GM23338 (cell line): ENCODE results near the gene ARF6. TPM values are rescaled to one million over a fixed set of nuclear protein-coding genes. Genes with fewer than 3 reads are reported as not detected.

Experiments used
- ATAC-seq: fragments of 200-7000 bp; cut with Tn5 transposase; 3 replicates; pipeline ENCODE4 v1.9.1; 2020
- DNase-seq: peaks from one replicate; pipeline ENCODE4 v3.0.0-alpha.2; 2015; ENCODE audit warnings: low spot score
- H2AFZ ChIP-seq: fragments of 200-600 bp; sonication (generic); 2 replicates; pipeline ENCODE4 v1.8.0; 2016; ENCODE audit warnings: antibody characterized with exemption, mild to moderate bottlenecking, moderate library complexity
- H3F3A ChIP-seq: fragments of 200-600 bp; sonication (generic); replicated peaks from 2 replicates; pipeline ENCODE4 v1.8.0; 2017; ENCODE audit warnings: antibody characterized with exemption, mixed run types, low read depth
- H3K27ac ChIP-seq: fragments of 200-600 bp; sonication (generic); 2 replicates; pipeline ENCODE4 v1.6.1; 2016; ENCODE audit warnings: low read depth
- H3K27me3 ChIP-seq: fragments of 200-600 bp; sonication (generic); 2 replicates; pipeline ENCODE4 v1.8.0; 2016; ENCODE audit warnings: mild to moderate bottlenecking, mixed run types, moderate library complexity; ENCODE audit not compliant: insufficient read depth
- H3K36me3 ChIP-seq: fragments of 200-600 bp; sonication (generic); 2 replicates; pipeline ENCODE4 v1.8.0; 2016; ENCODE audit warnings: mild to moderate bottlenecking; ENCODE audit not compliant: insufficient read depth
- H3K4me1 ChIP-seq: fragments of 200-600 bp; sonication (generic); 2 replicates; pipeline ENCODE4 v1.8.0; 2016; ENCODE audit warnings: mild to moderate bottlenecking, moderate library complexity; ENCODE audit not compliant: insufficient read depth
- H3K4me2 ChIP-seq: fragments of 200-600 bp; sonication (generic); 2 replicates; pipeline ENCODE4 v1.7.1; 2017; ENCODE audit warnings: mixed run types
- H3K4me3 ChIP-seq: fragments of 200-600 bp; sonication (generic); 2 replicates; pipeline ENCODE4 v1.6.1; 2016; ENCODE audit warnings: mixed run types
- H3K79me2 ChIP-seq: fragments of 200-600 bp; sonication (generic); replicated peaks from 2 replicates; pipeline ENCODE4 v1.8.0; 2017; ENCODE audit warnings: mild to moderate bottlenecking; ENCODE audit not compliant: insufficient read depth
- H3K9me2 ChIP-seq: fragments of 200-600 bp; sonication (generic); 2 replicates; pipeline ENCODE4 v1.8.0; 2017; ENCODE audit not compliant: insufficient read depth
- H4K20me1 ChIP-seq: fragments of 200-600 bp; sonication (generic); replicated peaks from 2 replicates; pipeline ENCODE4 v1.8.0; 2017; ENCODE audit warnings: mild to moderate bottlenecking; ENCODE audit not compliant: insufficient read depth
- H3K27ac Mint-ChIP-seq: 2 replicates; pipeline ENCODE4 v1.8.0; 2020; ENCODE audit warnings: inconsistent platforms, mild to moderate bottlenecking, moderate library complexity, mixed read lengths
- H3K27me3 Mint-ChIP-seq: 3 replicates; pipeline ENCODE4 v1.8.0; 2022; ENCODE audit warnings: low read depth, mild to moderate bottlenecking, moderate library complexity, mixed read lengths, inconsistent platforms; ENCODE audit not compliant: insufficient read depth, poor library complexity
- H3K36me3 Mint-ChIP-seq: 3 replicates; pipeline ENCODE4 v1.8.0; 2021; ENCODE audit warnings: low read depth, mild to moderate bottlenecking, inconsistent platforms, moderate library complexity, mixed read lengths
- H3K4me1 Mint-ChIP-seq: 3 replicates; pipeline ENCODE4 v1.8.0; 2020; ENCODE audit warnings: mild to moderate bottlenecking, inconsistent platforms, mixed read lengths
- H3K4me3 Mint-ChIP-seq: 3 replicates; pipeline ENCODE4 v1.8.0; 2021; ENCODE audit warnings: moderate library complexity, mild to moderate bottlenecking, inconsistent platforms, mixed read lengths
- H3K9me3 Mint-ChIP-seq: 3 replicates; pipeline ENCODE4 v1.8.0; 2020; ENCODE audit warnings: moderate library complexity, mild to moderate bottlenecking, inconsistent platforms, mixed read lengths
- CREB1 ChIP-seq: fragments of 250-450 bp; sonication (Bioruptor Pico); IDR thresholded peaks from 2 replicates; pipeline ENCODE4 v1.5.0; 2020; ENCODE audit warnings: low read depth, mild to moderate bottlenecking, moderate library complexity
- CTCF ChIP-seq, 2 experiments: fragments of 200-600 bp in 1 of 2; sonication (generic) in 1 of 2; conservative IDR thresholded peaks; 2 replicates each; pipeline versions ENCODE4 v1.5.1 to v1.6.1; 2016 to 2017; ENCODE audit warnings: antibody characterized with exemption in 2 of 2, low read depth in 2 of 2, mild to moderate bottlenecking in 2 of 2, moderate library complexity in 1 of 2
- ETS1 ChIP-seq: IDR thresholded peaks from 2 replicates; pipeline ENCODE4 v1.6.1; 2016; ENCODE audit warnings: antibody characterized with exemption
- EZH2 ChIP-seq: fragments of 200-600 bp; sonication (generic); IDR thresholded peaks from one replicate; pipeline ENCODE4 v1.8.0; 2017; ENCODE audit warnings: antibody characterized with exemption, mild to moderate bottlenecking, low read depth; ENCODE audit not compliant: unreplicated experiment
- EZH2phosphoT487 ChIP-seq: fragments of 200-600 bp; sonication (generic); IDR thresholded peaks from one replicate; pipeline ENCODE4 v1.8.1; 2018; ENCODE audit warnings: antibody characterized with exemption; ENCODE audit not compliant: unreplicated experiment
- JUNB ChIP-seq: IDR thresholded peaks from one replicate; pipeline ENCODE4 v1.6.1; 2016; ENCODE audit warnings: antibody characterized with exemption; ENCODE audit not compliant: unreplicated experiment
- NANOG ChIP-seq: IDR thresholded peaks from 2 replicates; pipeline ENCODE4 v1.6.1; 2016; ENCODE audit warnings: antibody characterized with exemption, borderline replicate concordance
- POLR2AphosphoS5 ChIP-seq: IDR thresholded peaks from 2 replicates; pipeline ENCODE4 v1.6.1; 2016; ENCODE audit warnings: antibody characterized with exemption, low read depth
- ZNF114 ChIP-seq: fragments of 250-450 bp; sonication (Bioruptor Pico); IDR thresholded peaks from 2 replicates; pipeline ENCODE4 v1.5.0; 2020; ENCODE audit warnings: mild to moderate bottlenecking, moderate library complexity
- ZNF331 ChIP-seq: fragments of 250-450 bp; sonication (Bioruptor Pico); IDR thresholded peaks from 2 replicates; pipeline ENCODE4 v1.5.0; 2020; ENCODE audit warnings: low read depth, mild to moderate bottlenecking, moderate library complexity
- ZNF462 ChIP-seq: fragments of 250-450 bp; sonication (Bioruptor Pico); IDR thresholded peaks from 2 replicates; pipeline ENCODE4 v1.5.0; 2020; ENCODE audit warnings: mild to moderate bottlenecking, moderate library complexity
- polyA plus RNA-seq: library from polyadenylated mRNA; unstranded; fragments of >200 nt; fragmentation: Nextera tagmentation; extraction: Ambion mirVana; gene quantifications from 2 replicates; pipeline ENCODE4 v1.2.1, GENCODE V29; 2016
- total RNA-seq: library from RNA; depleted of rRNA; stranded (reverse); fragments of >200 nt; shearing (Covaris generic); gene quantifications from 2 replicates; pipeline ENCODE4 v1.2.3, GENCODE V29; 2014

The ARF6 gene
- total and polyA plus RNA-seq, 2 experiments from 2014 or later, result 47.8 to 73.1 TPM

GRCh38 chr14:49879646-49880204 lies 13.2 kb upstream of the ARF6 start:
- Histone ChIP-seq H3K27me3 (no peaks in the 10 kb centered on the region), H3F3A (0 out of 2 replicates have a peak, but pooled peaks cover 7% of the 10 kb centered on the region), H3K36me3 (no peaks in the 10 kb centered on the region), H4K20me1 (no peaks in the 10 kb centered on the region), H3K4me3 (no peak overlapping the region), H2AFZ (no peak overlapping the region), H3K27ac (no peak overlapping the region), H3K79me2 (no peaks in the 10 kb centered on the region), H3K4me1 (peaks cover 19% of the 10 kb centered on the region), H3K9me2 (no peaks in the 10 kb centered on the region), H3K4me2 (no peak overlapping the region)
- H3K36me3 Mint-ChIP-seq, result no peaks in the 10 kb centered on the region
- H3K9me3 Mint-ChIP-seq, result no peaks in the 10 kb centered on the region; the same call in 2 of the 3 replicates
- H3K27ac Mint-ChIP-seq, result no peak overlapping the region
- peak; percentile 87 to 92 for TF ChIP-seq CTCF (conservative IDR thresholded peaks at IDR 0.05; ENCODE audit: low read depth in 2 of 2)
- TF ChIP-seq NANOG, result no peak
- peak; percentile 81 for ATAC-seq
- peaks cover 21% of the 10 kb centered on the region for H3K4me1 Mint-ChIP-seq
- no peak overlapping the region for H3K4me3 Mint-ChIP-seq
- H3K27me3 Mint-ChIP-seq, result peaks cover 5% of the 10 kb centered on the region
- peak; percentile 92 for DNase-seq

GRCh38 chr14:49880267-49881064 lies 12.4 kb upstream of the ARF6 start:
- Histone ChIP-seq H3K9me2 (no peaks in the 10 kb centered on the region), H2AFZ (no peak overlapping the region), H3K79me2 (no peaks in the 10 kb centered on the region), H3K4me1 (peaks cover 27% of the 10 kb centered on the region), H4K20me1 (no peaks in the 10 kb centered on the region), H3K27me3 (no peaks in the 10 kb centered on the region), H3K4me2 (no peak overlapping the region), H3K4me3 (no peak overlapping the region), H3K27ac (no peak overlapping the region), H3K36me3 (no peaks in the 10 kb centered on the region), H3F3A (0 out of 2 replicates have a peak, but pooled peaks cover 7% of the 10 kb centered on the region)
- Mint-ChIP-seq H3K4me1 (peaks cover 28% of the 10 kb centered on the region), H3K9me3 (no peaks in the 10 kb centered on the region; the same call in 2 of the 3 replicates), H3K4me3 (no peak overlapping the region; the same call in 2 of the 3 replicates), H3K27ac (no peak overlapping the region), H3K36me3 (no peaks in the 10 kb centered on the region), H3K27me3 (peaks cover 5% of the 10 kb centered on the region)
- no peak; the same call in 2 of the 3 replicates for ATAC-seq
- no peak for DNase-seq
- TF ChIP-seq ZNF114 (CRISPR knock-in tag) (no peak), CREB1 (CRISPR knock-in tag) (no peak), EZH2phosphoT487 (no peak), EZH2 (no peak), POLR2AphosphoS5 (no peak), JUNB (no peak), ETS1 (no peak), ZNF462 (no peak), ZNF331 (no peak)
